COLO668 (cell line): ENCODE results near the gene SRRM2.

Experiments used
- DNase-seq: peaks from one replicate; lab custom pipeline; 2025; ENCODE audit not compliant: unreplicated experiment; lab: John Stamatoyannopoulos, UW

SRRM2 gene

GRCh38 chr16:2761472-2761871 is 9.0 kb downstream of the SRRM2 start:
- DNase-seq = no peak

GRCh38 chr16:2761886-2762583 is 9.6 kb downstream of the SRRM2 start:
- DNase-seq = no peak

- no peak for DNase-seq
Observed at GRCh38 chr16:2762711-2763110, 10.3 kb downstream of the SRRM2 start.

GRCh38 chr16:2763173-2763572 is 10.7 kb downstream of the SRRM2 start:
- no peak for DNase-seq

- no peak for DNase-seq
Observed at GRCh38 chr16:2764718-2765117, 12.3 kb downstream of the SRRM2 start.

GRCh38 chr16:2765462-2766404 is 13.3 kb downstream of the SRRM2 start:
- DNase-seq = no peak

GRCh38 chr16:2766430-2767139 is 14.1 kb downstream of the SRRM2 start:
- DNase-seq = no peak

- DNase-seq = no peak
Observed at GRCh38 chr16:2767140-2767731, 14.8 kb downstream of the SRRM2 start.

GRCh38 chr16:2767891-2768290 is 15.5 kb downstream of the SRRM2 start:
- DNase-seq = no peak

GRCh38 chr16:2768403-2769089 is 16.1 kb downstream of the SRRM2 start:
- no peak for DNase-seq

- no peak for DNase-seq
Observed at GRCh38 chr16:2769100-2769529, 16.7 kb downstream of the SRRM2 start.

- DNase-seq = no peak
Observed at GRCh38 chr16:2769675-2770056, 17.2 kb downstream of the SRRM2 start.

GRCh38 chr16:2770057-2770951 is 17.9 kb downstream of the SRRM2 start:
- no peak for DNase-seq

GRCh38 chr16:2771496-2772402 is 19.3 kb downstream of the SRRM2 start:
- DNase-seq = no peak

GRCh38 chr16:2773188-2773968 is 20.9 kb downstream of the SRRM2 start:
- DNase-seq = no peak

GRCh38 chr16:2774161-2774891 is 21.9 kb downstream of the SRRM2 start:
- DNase-seq = no peak

- no peak for DNase-seq
Observed at GRCh38 chr16:2775131-2775716, 22.8 kb downstream of the SRRM2 start.
